ENCODE results near the gene CSNK2A2.

The CSNK2A2 gene

GRCh38 chr16:58121132-58121531, 76.8 kb downstream of the CSNK2A2 start:
- H3K18ac ChIP-seq (ENCODE audit: low read depth in 1 of 2, low read length in 2 of 2), result peak overlapping the region; percentile 29 to 38
- H2BK12ac ChIP-seq (ENCODE audit: low read length in 2 of 2), result no peak overlapping the region
- peaks cover 12% of the 10 kb centered on the region for H3K79me1 ChIP-seq (replicated peaks; ENCODE audit: low read length, poor library complexity, severe bottlenecking)
- no peak overlapping the region for H4K8ac ChIP-seq (ENCODE audit: low read length)
- no peak for DNase-seq
- H3K4me1 ChIP-seq (ENCODE audit: control insufficient read depth, insufficient read depth, low read depth, low read length), result peaks cover 14% of the 10 kb centered on the region
- 60% methylated on average over 5 of the region's 6 CpGs for WGBS
- no peak overlapping the region for H3K4me2 ChIP-seq (ENCODE audit: low read length, poor library complexity, severe bottlenecking)
- H3K23ac ChIP-seq (ENCODE audit: low read length in 2 of 2), result no peak overlapping the region
- H3K27ac ChIP-seq (ENCODE audit: low read length, poor library complexity, severe bottlenecking), result no peak overlapping the region
- no peak overlapping the region for H3K14ac ChIP-seq (ENCODE audit: low read length in 2 of 2)
- no peaks in the 10 kb centered on the region for H3K27me3 ChIP-seq (ENCODE audit: control insufficient read depth in 1 of 2, insufficient read depth in 1 of 2, low read length in 2 of 2)
- H3K9ac ChIP-seq (ENCODE audit: low read length), result peak overlapping the region; percentile 67
- H3K4me3 ChIP-seq (ENCODE audit: insufficient read depth in 1 of 2, low read depth in 1 of 2, low read length in 2 of 2), result peak overlapping the region in 1 of 2 experiments; percentile 55
- no peaks in the 10 kb centered on the region for H3K9me3 ChIP-seq (ENCODE audit: control insufficient read depth, low read length)
- no peak overlapping the region for H2BK5ac ChIP-seq (ENCODE audit: low read depth, low read length, poor library complexity, severe bottlenecking)
- H2BK120ac ChIP-seq (ENCODE audit: low read depth, low read length), result no peak overlapping the region
- H4K91ac ChIP-seq (ENCODE audit: low read length), result no peak overlapping the region
- H3K36me3 ChIP-seq (ENCODE audit: control insufficient read depth in 1 of 2, insufficient read depth in 2 of 2, low read depth in 1 of 2, low read length in 2 of 2), result peaks cover 0 to 6% of the 10 kb centered on the region in 2 experiments
- peak overlapping the region in 1 of 2 experiments; percentile 47 for H3K4ac ChIP-seq (ENCODE audit: low read depth in 1 of 2, low read length in 2 of 2)
- no peak overlapping the region for H2AFZ ChIP-seq (ENCODE audit: low read depth, low read length)
- H2AK5ac ChIP-seq (ENCODE audit: low read length, severe bottlenecking), result no peak overlapping the region
- H2BK15ac ChIP-seq (ENCODE audit: low read depth, poor library complexity, severe bottlenecking), result no peak overlapping the region

- H3K18ac ChIP-seq (ENCODE audit: low read depth in 1 of 2, low read length in 2 of 2), result no peak overlapping the region
- H4K91ac ChIP-seq (ENCODE audit: low read length), result no peak overlapping the region
- H3K27me3 ChIP-seq (ENCODE audit: control insufficient read depth in 1 of 2, insufficient read depth in 1 of 2, low read length in 2 of 2), result no peaks in the 10 kb centered on the region
- no peak overlapping the region for H4K8ac ChIP-seq (ENCODE audit: low read length)
- H3K79me1 ChIP-seq (replicated peaks; ENCODE audit: low read length, poor library complexity, severe bottlenecking), result peaks cover 12% of the 10 kb centered on the region
- H2BK15ac ChIP-seq (ENCODE audit: low read depth, poor library complexity, severe bottlenecking), result no peak overlapping the region
- H2BK5ac ChIP-seq (ENCODE audit: low read depth, low read length, poor library complexity, severe bottlenecking), result no peak overlapping the region
- H3K9ac ChIP-seq (ENCODE audit: low read length), result peak overlapping the region; percentile 67
- 58% methylated on average over 3 of the region's 3 CpGs for WGBS
- no peak overlapping the region for H2AK5ac ChIP-seq (ENCODE audit: low read length, severe bottlenecking)
- DNase-seq, result peak; percentile 31
- H3K4ac ChIP-seq (ENCODE audit: low read depth in 1 of 2, low read length in 2 of 2), result no peak overlapping the region
- H3K27ac ChIP-seq (ENCODE audit: low read length, poor library complexity, severe bottlenecking), result no peak overlapping the region
- H3K9me3 ChIP-seq (ENCODE audit: control insufficient read depth, low read length), result no peaks in the 10 kb centered on the region
- H3K4me2 ChIP-seq (ENCODE audit: low read length, poor library complexity, severe bottlenecking), result no peak overlapping the region
- H3K14ac ChIP-seq (ENCODE audit: low read length in 2 of 2), result no peak overlapping the region
- H3K23ac ChIP-seq (ENCODE audit: low read length in 2 of 2), result no peak overlapping the region
- H3K4me3 ChIP-seq (ENCODE audit: insufficient read depth in 1 of 2, low read depth in 1 of 2, low read length in 2 of 2), result no peak overlapping the region
- H3K4me1 ChIP-seq (ENCODE audit: control insufficient read depth, insufficient read depth, low read depth, low read length), result peaks cover 14% of the 10 kb centered on the region
- H2BK120ac ChIP-seq (ENCODE audit: low read depth, low read length), result no peak overlapping the region
- no peak overlapping the region for H2AFZ ChIP-seq (ENCODE audit: low read depth, low read length)
- H3K36me3 ChIP-seq (ENCODE audit: control insufficient read depth in 1 of 2, insufficient read depth in 2 of 2, low read depth in 1 of 2, low read length in 2 of 2), result peaks cover 3 to 15% of the 10 kb centered on the region in 2 experiments
- H2BK12ac ChIP-seq (ENCODE audit: low read length in 2 of 2), result no peak overlapping the region
These were observed 77.7 kb downstream of the CSNK2A2 start for GRCh38 chr16:58120234-58120633.

DNA sequence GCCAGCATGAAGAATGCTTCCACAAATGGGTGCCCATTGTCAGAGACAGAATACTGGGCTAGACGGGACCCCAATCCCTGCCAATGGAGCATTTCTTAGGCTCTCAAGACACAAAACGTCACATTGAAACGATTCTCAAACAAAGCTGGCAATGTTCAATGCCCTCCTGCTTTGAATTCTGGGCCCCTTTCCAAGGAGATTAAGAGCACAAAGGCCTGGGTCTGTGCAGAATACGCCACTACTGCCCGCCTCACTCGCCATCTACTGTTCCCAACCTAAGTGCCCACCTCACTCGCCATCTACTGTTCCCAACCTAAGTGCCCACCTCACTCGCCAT, 78.4 kb downstream of the CSNK2A2 start:
- H4K91ac ChIP-seq (ENCODE audit: low read length), result no peak overlapping the region
- no peak overlapping the region for H3K27ac ChIP-seq (ENCODE audit: low read length, poor library complexity, severe bottlenecking)
- no peaks in the 10 kb centered on the region for H3K9me3 ChIP-seq (ENCODE audit: control insufficient read depth, low read length)
- H3K79me1 ChIP-seq (replicated peaks; ENCODE audit: low read length, poor library complexity, severe bottlenecking), result peaks cover 13% of the 10 kb centered on the region
- no peak overlapping the region for H3K9ac ChIP-seq (ENCODE audit: low read length)
- H4K8ac ChIP-seq (ENCODE audit: low read length), result no peak overlapping the region
- no peak overlapping the region for H2BK120ac ChIP-seq (ENCODE audit: low read depth, low read length)
- peak overlapping the region in 1 of 2 experiments; percentile 38 for H3K18ac ChIP-seq (ENCODE audit: low read depth in 1 of 2, low read length in 2 of 2)
- H2AFZ ChIP-seq (ENCODE audit: low read depth, low read length), result no peak overlapping the region
- H3K4ac ChIP-seq (ENCODE audit: low read depth in 1 of 2, low read length in 2 of 2), result no peak overlapping the region
- no peak overlapping the region for H3K4me3 ChIP-seq (ENCODE audit: insufficient read depth in 1 of 2, low read depth in 1 of 2, low read length in 2 of 2)
- WGBS, result 94% methylated on average over 8 of the region's 8 CpGs
- H3K27me3 ChIP-seq (ENCODE audit: control insufficient read depth in 1 of 2, insufficient read depth in 1 of 2, low read length in 2 of 2), result no peaks in the 10 kb centered on the region
- peak overlapping the region in 1 of 2 experiments; percentile 16 for H2BK12ac ChIP-seq (ENCODE audit: low read length in 2 of 2)
- DNase-seq, result no peak
- no peak overlapping the region for H2BK5ac ChIP-seq (ENCODE audit: low read depth, low read length, poor library complexity, severe bottlenecking)
- no peak overlapping the region for H3K4me2 ChIP-seq (ENCODE audit: low read length, poor library complexity, severe bottlenecking)
- no peak overlapping the region for H3K14ac ChIP-seq (ENCODE audit: low read length in 2 of 2)
- peaks cover 10 to 23% of the 10 kb centered on the region in 2 experiments for H3K36me3 ChIP-seq (ENCODE audit: control insufficient read depth in 1 of 2, insufficient read depth in 2 of 2, low read depth in 1 of 2, low read length in 2 of 2)
- H3K4me1 ChIP-seq (ENCODE audit: control insufficient read depth, insufficient read depth, low read depth, low read length), result peaks cover 13% of the 10 kb centered on the region
- no peak overlapping the region for H2BK15ac ChIP-seq (ENCODE audit: low read depth, poor library complexity, severe bottlenecking)
- no peak overlapping the region for H3K23ac ChIP-seq (ENCODE audit: low read length in 2 of 2)
- H2AK5ac ChIP-seq (ENCODE audit: low read length, severe bottlenecking), result no peak overlapping the region

- H2BK12ac ChIP-seq (ENCODE audit: low read length in 2 of 2), result peak overlapping the region in 1 of 2 experiments; percentile 16
- H3K79me1 ChIP-seq (replicated peaks; ENCODE audit: low read length, poor library complexity, severe bottlenecking), result peaks cover 15% of the 10 kb centered on the region
- no peak overlapping the region for H3K27ac ChIP-seq (ENCODE audit: low read length, poor library complexity, severe bottlenecking)
- H3K14ac ChIP-seq (ENCODE audit: low read length in 2 of 2), result no peak overlapping the region
- peak overlapping the region; percentile 38 to 63 for H3K18ac ChIP-seq (ENCODE audit: low read depth in 1 of 2, low read length in 2 of 2)
- H2AFZ ChIP-seq (ENCODE audit: low read depth, low read length), result no peak overlapping the region
- H3K4me2 ChIP-seq (ENCODE audit: low read length, poor library complexity, severe bottlenecking), result no peak overlapping the region
- peaks cover 12% of the 10 kb centered on the region for H3K4me1 ChIP-seq (ENCODE audit: control insufficient read depth, insufficient read depth, low read depth, low read length)
- H2AK5ac ChIP-seq (ENCODE audit: low read length, severe bottlenecking), result no peak overlapping the region
- WGBS, result 48% methylated on average over 4 of the region's 5 CpGs
- no peak overlapping the region for H3K9ac ChIP-seq (ENCODE audit: low read length)
- H4K8ac ChIP-seq (ENCODE audit: low read length), result no peak overlapping the region
- H3K36me3 ChIP-seq (ENCODE audit: control insufficient read depth in 1 of 2, insufficient read depth in 2 of 2, low read depth in 1 of 2, low read length in 2 of 2), result peaks cover 13 to 27% of the 10 kb centered on the region in 2 experiments
- H3K4me3 ChIP-seq (ENCODE audit: insufficient read depth in 1 of 2, low read depth in 1 of 2, low read length in 2 of 2), result no peak overlapping the region
- no peaks in the 10 kb centered on the region for H3K27me3 ChIP-seq (ENCODE audit: control insufficient read depth in 1 of 2, insufficient read depth in 1 of 2, low read length in 2 of 2)
- no peak overlapping the region for H2BK5ac ChIP-seq (ENCODE audit: low read depth, low read length, poor library complexity, severe bottlenecking)
- H3K4ac ChIP-seq (ENCODE audit: low read depth in 1 of 2, low read length in 2 of 2), result no peak overlapping the region
- no peak overlapping the region for H2BK15ac ChIP-seq (ENCODE audit: low read depth, poor library complexity, severe bottlenecking)
- H4K91ac ChIP-seq (ENCODE audit: low read length), result no peak overlapping the region
- no peak overlapping the region for H2BK120ac ChIP-seq (ENCODE audit: low read depth, low read length)
- DNase-seq, result no peak
- H3K9me3 ChIP-seq (ENCODE audit: control insufficient read depth, low read length), result no peaks in the 10 kb centered on the region
- no peak overlapping the region for H3K23ac ChIP-seq (ENCODE audit: low read length in 2 of 2)
These were observed 79.0 kb downstream of the CSNK2A2 start for GRCh38 chr16:58118801-58119508.
